WI38 (cell line): ENCODE results near the gene FAM217B.

Source experiments
- H3K4me3 ChIP-seq: 2 replicates; pipeline ENCODE4 v1.5.1; 2011; ENCODE audit warnings: low read depth, mild to moderate bottlenecking, control low read depth, low read length
- TF ChIP-seq, protein P1 (sequence below): IDR thresholded peaks from 2 replicates; pipeline ENCODE4 v1.5.1; 2012; ENCODE audit warnings: low read depth, mild to moderate bottlenecking, control low read depth, low read length

Gene FAM217B, protein sequence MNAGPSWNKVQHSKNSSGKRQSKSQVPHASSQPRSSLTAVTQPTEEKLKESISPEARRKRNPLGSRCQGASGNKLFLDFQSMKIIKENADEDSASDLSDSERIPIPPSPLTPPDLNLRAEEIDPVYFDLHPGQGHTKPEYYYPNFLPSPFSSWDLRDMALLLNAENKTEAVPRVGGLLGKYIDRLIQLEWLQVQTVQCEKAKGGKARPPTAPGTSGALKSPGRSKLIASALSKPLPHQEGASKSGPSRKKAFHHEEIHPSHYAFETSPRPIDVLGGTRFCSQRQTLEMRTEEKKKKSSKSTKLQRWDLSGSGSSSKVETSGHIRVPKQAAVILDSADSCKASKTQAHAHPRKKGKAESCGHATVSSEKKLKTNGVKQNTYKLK

DNA sequence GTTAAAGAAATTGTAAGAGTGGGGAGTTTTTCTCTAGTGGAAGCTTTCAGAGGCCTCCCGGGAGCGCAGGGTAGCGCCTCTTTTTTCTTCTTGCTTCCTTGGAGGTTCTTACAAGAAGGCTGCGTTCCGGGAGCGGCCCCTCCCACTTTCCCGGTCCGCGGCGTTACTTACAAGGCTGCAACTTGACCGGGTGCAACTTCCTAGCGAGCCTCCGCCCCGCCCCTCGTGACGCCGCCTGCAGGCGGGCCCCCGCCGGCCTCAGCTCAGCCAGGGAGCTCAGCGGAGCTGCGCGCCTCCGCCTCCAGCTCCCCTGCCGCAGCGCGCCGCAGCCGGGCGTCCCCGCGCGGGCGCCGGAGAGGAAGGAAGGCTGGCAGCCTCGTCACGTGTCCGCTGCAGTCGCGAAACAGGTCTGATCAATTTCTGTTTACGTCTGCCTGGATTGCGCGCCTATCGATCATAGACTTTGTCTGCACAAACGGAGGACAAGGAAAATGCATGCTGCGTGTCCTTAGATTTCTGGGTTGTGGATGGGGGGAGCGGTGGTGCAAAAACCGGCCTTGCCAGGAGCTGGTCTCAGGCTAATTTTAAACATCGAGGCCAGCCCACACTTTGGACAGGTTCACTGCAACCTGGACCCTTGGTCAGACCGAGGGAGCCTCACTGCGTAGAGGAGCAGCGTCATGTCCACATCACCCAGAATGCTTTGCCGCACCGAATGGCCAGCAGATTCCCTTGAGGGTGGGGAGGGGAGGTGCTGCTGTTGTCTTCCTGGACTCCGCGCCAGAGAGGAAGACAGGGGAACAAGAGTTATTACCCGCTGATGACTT is at the start of gene FAM217B, which contains the start of gene PPP1R3D:
Gene FAM217B, plus strand, starts transcription at position 261 of the 827 bp plus-strand sequence. CDS start 3,555 bp downstream, outside the sequence.
Gene PPP1R3D, minus strand, starts transcription at position 177 of the 827 bp plus-strand sequence. CDS start 374 bp downstream, outside the sequence.
- peak within 1 kb of the TSS; percentile 90 for H3K4me3 ChIP-seq
- TF ChIP-seq, protein P1, sequence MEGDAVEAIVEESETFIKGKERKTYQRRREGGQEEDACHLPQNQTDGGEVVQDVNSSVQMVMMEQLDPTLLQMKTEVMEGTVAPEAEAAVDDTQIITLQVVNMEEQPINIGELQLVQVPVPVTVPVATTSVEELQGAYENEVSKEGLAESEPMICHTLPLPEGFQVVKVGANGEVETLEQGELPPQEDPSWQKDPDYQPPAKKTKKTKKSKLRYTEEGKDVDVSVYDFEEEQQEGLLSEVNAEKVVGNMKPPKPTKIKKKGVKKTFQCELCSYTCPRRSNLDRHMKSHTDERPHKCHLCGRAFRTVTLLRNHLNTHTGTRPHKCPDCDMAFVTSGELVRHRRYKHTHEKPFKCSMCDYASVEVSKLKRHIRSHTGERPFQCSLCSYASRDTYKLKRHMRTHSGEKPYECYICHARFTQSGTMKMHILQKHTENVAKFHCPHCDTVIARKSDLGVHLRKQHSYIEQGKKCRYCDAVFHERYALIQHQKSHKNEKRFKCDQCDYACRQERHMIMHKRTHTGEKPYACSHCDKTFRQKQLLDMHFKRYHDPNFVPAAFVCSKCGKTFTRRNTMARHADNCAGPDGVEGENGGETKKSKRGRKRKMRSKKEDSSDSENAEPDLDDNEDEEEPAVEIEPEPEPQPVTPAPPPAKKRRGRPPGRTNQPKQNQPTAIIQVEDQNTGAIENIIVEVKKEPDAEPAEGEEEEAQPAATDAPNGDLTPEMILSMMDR: no peak

DNA sequence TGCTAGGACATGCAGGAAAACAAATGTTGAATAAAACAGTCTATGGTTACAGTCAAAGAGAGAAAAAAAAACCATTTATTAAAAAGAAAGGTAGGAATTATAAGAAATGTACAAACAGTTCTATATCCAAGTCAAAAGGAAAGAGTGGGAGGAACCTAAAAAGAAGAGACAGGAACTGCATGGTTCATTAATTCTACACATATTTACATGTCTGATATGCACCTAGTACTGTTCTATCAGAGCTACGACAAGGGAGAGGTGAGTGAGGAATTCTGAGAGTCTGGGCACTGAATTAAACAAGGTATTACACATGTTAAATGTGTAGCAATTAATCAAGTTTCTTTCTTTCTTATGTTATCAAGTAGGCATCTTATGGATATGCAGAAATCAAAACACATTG is 48.6 kb upstream of the FAM217B start:
- TF ChIP-seq, protein P1: no peak
- H3K4me3 ChIP-seq: no peak overlapping the region

DNA sequence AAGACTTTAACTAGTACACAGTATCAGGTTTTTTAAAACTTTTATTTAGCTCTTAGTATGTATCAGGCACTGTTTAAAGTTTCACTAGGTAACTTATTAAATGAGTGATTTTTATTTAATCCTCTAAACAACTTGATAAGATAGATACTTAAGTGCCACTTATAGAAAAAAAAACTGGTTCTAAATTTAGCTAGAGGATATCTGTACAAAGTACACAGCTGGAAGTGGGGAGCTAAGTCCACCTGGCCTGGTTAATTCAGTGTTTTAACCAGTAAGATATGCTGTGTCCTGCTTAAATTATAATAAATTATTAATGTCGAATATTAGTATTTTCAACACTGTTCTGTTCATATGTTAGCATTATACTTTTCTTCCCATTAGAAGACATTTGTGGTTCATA is 44.3 kb upstream of the FAM217B start:
- TF ChIP-seq, protein P1: no peak
- no peak overlapping the region for H3K4me3 ChIP-seq

DNA sequence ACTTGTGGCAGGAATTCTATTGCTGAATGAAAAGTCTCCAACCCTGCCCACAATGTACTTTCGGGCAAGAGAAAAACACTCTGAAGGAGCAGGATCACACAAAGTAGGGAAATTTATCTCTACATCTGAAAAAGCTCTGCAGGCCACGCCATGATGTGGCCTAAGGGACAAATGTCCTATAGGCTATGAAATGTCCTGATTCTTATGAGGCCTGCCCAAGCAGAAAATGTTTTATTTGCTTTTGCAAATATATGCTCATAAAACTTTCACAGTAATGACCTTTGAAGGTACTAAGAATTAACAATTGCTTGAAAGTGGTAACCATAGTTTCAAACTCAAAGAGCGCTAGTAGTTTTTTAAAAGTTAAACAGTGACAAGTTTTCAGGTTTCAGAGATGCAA is 37.7 kb upstream of the FAM217B start:
- no peak overlapping the region for H3K4me3 ChIP-seq
- TF ChIP-seq, protein P1: no peak

DNA sequence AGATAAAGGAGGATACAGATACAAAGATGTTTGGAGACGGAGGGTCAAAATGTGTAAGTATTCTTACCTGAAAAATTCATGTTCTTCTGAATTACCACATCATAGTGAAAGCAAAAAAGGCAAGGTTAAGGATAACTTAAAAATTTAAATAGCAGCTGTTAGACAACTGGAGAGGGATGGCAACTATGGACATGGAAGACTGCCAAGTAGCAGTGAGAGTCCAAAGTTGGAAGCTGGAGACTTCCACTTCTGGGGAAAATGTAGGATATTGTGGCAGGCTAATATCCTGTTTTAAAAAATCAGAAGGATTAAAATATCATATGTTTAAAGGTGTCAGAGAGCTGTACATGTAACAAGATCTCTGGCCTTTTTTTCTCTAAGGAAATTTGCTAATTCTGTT is 36.6 kb upstream of the FAM217B start:
- TF ChIP-seq, protein P1: no peak

DNA sequence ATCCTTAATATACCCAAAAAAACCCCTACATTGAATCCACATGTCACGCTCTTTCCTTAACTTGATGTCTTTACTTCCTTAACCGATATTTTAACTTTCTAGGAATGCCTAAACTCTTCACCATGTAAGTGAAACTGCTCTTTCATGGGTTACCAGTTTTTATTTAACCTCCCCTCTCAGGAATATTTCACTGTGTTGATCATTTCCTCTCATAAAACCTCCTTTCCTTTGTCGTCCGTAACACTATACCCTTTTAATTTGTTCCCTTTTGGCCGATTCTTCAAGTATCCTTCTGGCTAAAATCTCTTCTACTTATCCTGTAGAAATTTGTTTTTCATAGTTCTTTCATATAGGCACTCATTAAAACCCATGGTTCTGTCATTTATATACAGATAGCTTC is 31.3 kb upstream of the FAM217B start:
- H3K4me3 ChIP-seq: no peak overlapping the region
- TF ChIP-seq, protein P1: no peak

More for the DNA sequence above, 36.6 kb upstream of the FAM217B start:
- H3K4me3 ChIP-seq: no peak overlapping the region
